ENCODE results near the gene LDB2.

LDB2 gene

DNA sequence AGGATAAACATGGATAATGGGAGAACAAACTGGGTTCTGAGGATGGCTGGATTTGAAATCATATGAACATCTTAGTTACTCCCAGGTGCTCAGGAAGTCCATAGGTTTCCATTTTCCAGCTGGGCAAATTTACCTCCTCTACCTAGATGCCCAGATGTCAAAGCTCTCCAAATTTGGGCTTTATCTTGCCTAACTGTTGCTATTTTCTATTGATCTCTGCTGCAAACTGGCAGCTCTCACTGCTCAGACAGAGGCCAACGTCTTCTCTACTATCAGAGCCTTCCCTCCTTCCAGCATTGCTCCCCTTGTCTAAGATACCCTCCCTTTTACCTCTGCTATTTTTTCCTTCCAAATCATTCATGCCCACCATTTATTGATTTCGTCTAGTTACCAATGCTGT is 62.1 kb downstream of the LDB2 start:
- Histone ChIP-seq H3K79me2 (no peaks in the 10 kb centered on the region), H3K9me3 (ENCODE audit: control insufficient read depth, low read length) (no peaks in the 10 kb centered on the region), H3K36me3 (ENCODE audit: control insufficient read depth, insufficient read depth, low read length) (no peaks in the 10 kb centered on the region), H2AFZ (no peak overlapping the region), H3K27ac (no peak overlapping the region), H3K4me3 (ENCODE audit: low read depth, low read length) (no peak overlapping the region), H3K4me1 (no peaks in the 10 kb centered on the region), H3K4me2 (ENCODE audit: low read length) (no peak overlapping the region), H3K27me3 (ENCODE audit: control insufficient read depth, insufficient read depth, low read length) (no peaks in the 10 kb centered on the region), H3K9ac (no peak overlapping the region)
- TF ChIP-seq, protein P1, sequence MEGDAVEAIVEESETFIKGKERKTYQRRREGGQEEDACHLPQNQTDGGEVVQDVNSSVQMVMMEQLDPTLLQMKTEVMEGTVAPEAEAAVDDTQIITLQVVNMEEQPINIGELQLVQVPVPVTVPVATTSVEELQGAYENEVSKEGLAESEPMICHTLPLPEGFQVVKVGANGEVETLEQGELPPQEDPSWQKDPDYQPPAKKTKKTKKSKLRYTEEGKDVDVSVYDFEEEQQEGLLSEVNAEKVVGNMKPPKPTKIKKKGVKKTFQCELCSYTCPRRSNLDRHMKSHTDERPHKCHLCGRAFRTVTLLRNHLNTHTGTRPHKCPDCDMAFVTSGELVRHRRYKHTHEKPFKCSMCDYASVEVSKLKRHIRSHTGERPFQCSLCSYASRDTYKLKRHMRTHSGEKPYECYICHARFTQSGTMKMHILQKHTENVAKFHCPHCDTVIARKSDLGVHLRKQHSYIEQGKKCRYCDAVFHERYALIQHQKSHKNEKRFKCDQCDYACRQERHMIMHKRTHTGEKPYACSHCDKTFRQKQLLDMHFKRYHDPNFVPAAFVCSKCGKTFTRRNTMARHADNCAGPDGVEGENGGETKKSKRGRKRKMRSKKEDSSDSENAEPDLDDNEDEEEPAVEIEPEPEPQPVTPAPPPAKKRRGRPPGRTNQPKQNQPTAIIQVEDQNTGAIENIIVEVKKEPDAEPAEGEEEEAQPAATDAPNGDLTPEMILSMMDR (IDR thresholded peaks at IDR 0.05): no peak

DNA sequence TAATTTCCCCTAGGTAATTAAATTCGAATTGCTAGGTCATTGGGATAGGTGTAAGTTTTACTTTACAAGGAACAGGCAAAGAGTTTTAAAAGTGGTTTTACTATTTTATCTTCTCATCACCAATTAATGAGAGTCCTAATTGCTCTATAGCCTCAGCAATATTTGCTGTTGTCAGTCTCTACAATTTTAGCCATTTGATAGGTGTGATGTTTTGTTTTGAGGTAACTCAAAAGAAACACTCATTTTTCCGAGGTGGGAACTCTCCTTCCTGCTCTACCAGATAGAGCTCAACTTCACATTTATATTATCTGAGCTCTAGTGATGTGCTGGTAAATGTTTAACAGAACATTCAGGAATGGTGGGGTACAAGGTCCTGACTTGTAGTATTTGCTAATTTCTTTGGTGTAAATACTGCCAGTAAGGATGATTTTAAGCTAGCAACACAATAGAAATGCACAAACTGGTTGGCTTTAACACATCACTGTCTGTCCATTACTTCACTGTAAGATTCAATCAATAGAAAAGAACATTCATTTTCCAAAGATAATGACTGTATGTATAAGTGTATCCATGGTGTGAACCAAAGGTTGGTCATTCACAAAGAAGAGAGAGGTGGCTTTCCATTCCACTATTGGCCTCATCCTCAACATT is 62.7 kb downstream of the LDB2 start:
- Histone ChIP-seq H3K9me3 (ENCODE audit: control insufficient read depth, low read length) (no peaks in the 10 kb centered on the region), H3K9ac (no peak overlapping the region), H3K27me3 (ENCODE audit: control insufficient read depth, insufficient read depth, low read length) (no peaks in the 10 kb centered on the region), H3K4me3 (ENCODE audit: low read depth, low read length) (no peak overlapping the region), H3K27ac (no peak overlapping the region), H3K79me2 (no peaks in the 10 kb centered on the region), H3K36me3 (ENCODE audit: control insufficient read depth, insufficient read depth, low read length) (no peaks in the 10 kb centered on the region), H3K4me2 (ENCODE audit: low read length) (no peak overlapping the region), H2AFZ (no peak overlapping the region), H3K4me1 (no peaks in the 10 kb centered on the region)
- TF ChIP-seq, protein P1 (IDR thresholded peaks at IDR 0.05): no peak

DNA sequence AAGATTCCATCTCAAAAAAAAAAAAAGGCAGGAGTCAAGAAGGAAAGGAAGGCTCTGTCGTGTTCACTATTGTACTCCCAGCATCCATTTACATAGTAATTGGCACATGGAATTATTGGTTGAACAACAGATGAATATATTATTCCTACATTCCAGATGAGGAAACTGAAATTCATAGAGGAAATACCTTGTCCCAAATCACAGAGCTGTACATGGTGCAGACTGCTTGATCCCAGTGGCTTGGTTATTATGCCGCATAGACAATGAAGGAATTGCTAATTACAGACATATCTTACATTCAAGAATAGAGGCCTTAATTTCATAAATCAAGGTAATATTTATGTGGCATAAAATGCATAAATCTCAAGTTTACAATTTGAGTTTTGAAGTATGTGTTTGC is 63.6 kb downstream of the LDB2 start:
- Histone ChIP-seq H3K4me1 (no peaks in the 10 kb centered on the region), H3K27ac (no peak overlapping the region), H3K9me3 (ENCODE audit: control insufficient read depth, low read length) (no peaks in the 10 kb centered on the region), H3K4me2 (ENCODE audit: low read length) (no peak overlapping the region), H3K9ac (no peak overlapping the region), H3K36me3 (ENCODE audit: control insufficient read depth, insufficient read depth, low read length) (no peaks in the 10 kb centered on the region), H3K27me3 (ENCODE audit: control insufficient read depth, insufficient read depth, low read length) (no peaks in the 10 kb centered on the region), H2AFZ (no peak overlapping the region), H3K4me3 (ENCODE audit: low read depth, low read length) (no peak overlapping the region), H3K79me2 (no peaks in the 10 kb centered on the region)
- TF ChIP-seq, protein P1 (IDR thresholded peaks at IDR 0.05): no peak

DNA sequence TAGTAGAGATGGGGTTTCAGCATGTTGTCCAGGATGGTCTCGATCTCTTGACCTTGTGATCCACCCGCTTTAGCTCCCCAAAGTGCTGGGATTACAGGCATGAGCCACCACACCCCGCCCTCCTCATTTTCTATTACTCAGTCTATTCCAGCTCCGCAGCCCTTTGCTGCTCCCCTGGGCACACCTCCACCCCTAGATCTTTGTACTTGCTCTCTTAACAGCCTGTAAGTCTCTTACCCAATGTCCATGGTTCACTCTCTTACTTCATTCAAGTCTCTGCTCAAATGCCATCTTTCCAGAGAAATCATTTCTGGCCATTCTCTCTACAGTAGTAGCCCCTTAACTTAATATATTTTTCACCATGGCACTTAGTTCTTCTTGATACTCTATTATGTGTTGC is 64.7 kb downstream of the LDB2 start:
- no peak overlapping the region for H2AFZ ChIP-seq
- H3K9ac ChIP-seq: no peak overlapping the region
- no peaks in the 10 kb centered on the region for H3K79me2 ChIP-seq
- H3K27me3 ChIP-seq (ENCODE audit: control insufficient read depth, insufficient read depth, low read length): no peaks in the 10 kb centered on the region
- H3K36me3 ChIP-seq (ENCODE audit: control insufficient read depth, insufficient read depth, low read length): no peaks in the 10 kb centered on the region
- no peaks in the 10 kb centered on the region for H3K9me3 ChIP-seq (ENCODE audit: control insufficient read depth, low read length)
- no peak overlapping the region for H3K27ac ChIP-seq
- no peaks in the 10 kb centered on the region for H3K4me1 ChIP-seq
- TF ChIP-seq, protein P1 (IDR thresholded peaks at IDR 0.05): no peak
- no peak overlapping the region for H3K4me2 ChIP-seq (ENCODE audit: low read length)
- no peak overlapping the region for H3K4me3 ChIP-seq (ENCODE audit: low read depth, low read length)

DNA sequence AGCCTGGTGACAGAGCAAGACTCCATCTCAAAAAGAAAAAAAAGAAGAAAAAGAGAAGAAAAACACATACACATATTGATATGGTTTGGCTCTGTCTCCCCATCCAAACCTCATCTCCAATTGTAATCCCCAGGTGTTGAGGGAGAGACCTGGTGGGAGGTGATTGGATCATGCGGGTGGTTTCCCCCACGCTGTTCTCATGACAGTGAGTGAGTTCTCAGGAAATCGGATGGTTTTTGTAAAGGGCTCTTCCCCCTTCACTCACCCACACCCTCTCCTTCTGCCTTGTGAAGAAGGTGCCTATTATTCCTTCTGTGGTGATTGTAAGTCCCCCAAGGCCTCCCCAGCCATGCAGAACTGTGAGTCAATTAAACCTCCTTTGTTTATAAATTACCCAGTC is 68.4 kb downstream of the LDB2 start:
- no peaks in the 10 kb centered on the region for H3K36me3 ChIP-seq (ENCODE audit: control insufficient read depth, insufficient read depth, low read length)
- TF ChIP-seq, protein P1 (IDR thresholded peaks at IDR 0.05): no peak
- no peaks in the 10 kb centered on the region for H3K9me3 ChIP-seq (ENCODE audit: control insufficient read depth, low read length)
- H3K4me1 ChIP-seq: no peaks in the 10 kb centered on the region
- H3K4me2 ChIP-seq (ENCODE audit: low read length): no peak overlapping the region
- H2AFZ ChIP-seq: no peak overlapping the region
- no peaks in the 10 kb centered on the region for H3K27me3 ChIP-seq (ENCODE audit: control insufficient read depth, insufficient read depth, low read length)
- H3K9ac ChIP-seq: no peak overlapping the region
- no peaks in the 10 kb centered on the region for H3K79me2 ChIP-seq
- no peak overlapping the region for H3K4me3 ChIP-seq (ENCODE audit: low read depth, low read length)
- H3K27ac ChIP-seq: no peak overlapping the region
